K562 (cell line): Measurements from ENCODE around the gene C1QA. TPM values are rescaled to one million over a fixed set of nuclear protein-coding genes. Genes with fewer than 3 reads are reported as not detected.

ENCODE experiments used
- SMARCA5 ChIP-seq: fragments of 450-650 bp; IDR thresholded peaks from 2 replicates; pipeline ENCODE4 v1.6.1; 2016
- polyA plus RNA-seq, 8 experiments: library from polyadenylated mRNA; depleted of rRNA in 4 of 8; stranded (reverse) in 5 of 8; unstranded in 3 of 8; fragments of >200 nt; fragmentation: Nextera tagmentation in 2 of 8; fragmentation: Illumina TruSeq in 1 of 8; extraction: Ambion mirVana in 2 of 8; extraction: Trizol in 1 of 8; gene quantifications; 2 replicates each; pipeline versions ENCODE4 v1.2.1 to v1.2.3, GENCODE V29; 2011 to 2014; ENCODE audit warnings: inconsistent platforms in 1 of 8, missing spikeins in 1 of 8
- total RNA-seq, 7 experiments: library from RNA; depleted of rRNA in 6 of 7; stranded (reverse); fragments of >200 nt in 6 of 7; fragmentation: Illumina TruSeq in 2 of 7; extraction: Trizol in 2 of 7; gene quantifications; 2 replicates each; pipeline versions ENCODE4 v1.2.1 to v1.2.3, GENCODE V29; 2011 to 2021; ENCODE audit warnings: low replicate concordance in 1 of 7
- TF ChIP-seq, protein P1 (sequence below), 2 experiments: fragments of 450-650 bp; formaldehyde crosslinking in 1 of 2; IDR thresholded peaks; 2 replicates each; pipeline versions ENCODE4 v1.4.0 to v1.6.1; 2014 to 2020; ENCODE audit warnings: mild to moderate bottlenecking in 2 of 2, borderline replicate concordance in 1 of 2, low read depth in 1 of 2
- TF ChIP-seq, protein P2 (sequence below): fragments of 250-450 bp; sonication (Bioruptor Pico); IDR thresholded peaks from 2 replicates; pipeline ENCODE4 v1.4.0; 2020; ENCODE audit warnings: mild to moderate bottlenecking, moderate library complexity, borderline replicate concordance
- TF ChIP-seq, protein P3 (sequence below): fragments of 250-450 bp; sonication (Bioruptor Pico); IDR thresholded peaks from 2 replicates; pipeline ENCODE4 v1.4.0; 2020; ENCODE audit warnings: mild to moderate bottlenecking, moderate library complexity

Gene C1QA
- total and polyA plus RNA-seq, 9 of the 15 experiments (the other 6 are each of a cell fraction or from before 2014, with no cell fraction given), result 0.71 TPM; not detected in 8

DNA sequence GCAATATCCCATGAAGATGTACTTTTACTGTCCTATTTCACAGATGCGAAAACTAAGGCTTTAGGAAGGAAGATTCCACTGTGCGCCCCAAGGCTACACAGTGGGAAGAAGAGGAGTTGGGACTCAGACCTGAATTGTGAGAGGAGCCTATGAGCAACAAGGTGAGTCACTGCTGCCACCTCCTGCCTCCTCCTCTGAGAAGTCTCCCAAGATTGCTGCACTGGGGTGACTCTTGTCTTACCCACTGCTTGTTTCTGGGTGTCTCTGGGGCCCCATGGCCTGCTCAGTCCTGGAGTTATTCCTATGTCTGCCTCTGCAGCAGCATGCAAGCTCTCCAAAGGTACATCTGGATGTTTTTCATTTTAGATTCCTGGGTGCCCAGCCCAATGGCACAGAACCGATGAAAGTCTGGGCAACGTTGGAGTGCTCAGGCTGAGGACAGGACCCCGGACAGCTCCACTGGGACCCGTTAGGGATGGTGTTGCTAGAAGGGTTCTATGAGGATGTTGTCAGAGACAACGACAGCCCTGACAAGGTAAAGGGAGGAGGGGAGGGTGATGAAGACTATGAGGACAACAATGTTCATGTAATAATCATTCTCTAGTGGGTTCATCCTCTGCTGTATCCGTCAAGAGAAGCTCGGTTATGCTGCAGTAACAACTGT, 11.0 kb upstream of the C1QA start (continued):
- TF ChIP-seq, protein P1, sequence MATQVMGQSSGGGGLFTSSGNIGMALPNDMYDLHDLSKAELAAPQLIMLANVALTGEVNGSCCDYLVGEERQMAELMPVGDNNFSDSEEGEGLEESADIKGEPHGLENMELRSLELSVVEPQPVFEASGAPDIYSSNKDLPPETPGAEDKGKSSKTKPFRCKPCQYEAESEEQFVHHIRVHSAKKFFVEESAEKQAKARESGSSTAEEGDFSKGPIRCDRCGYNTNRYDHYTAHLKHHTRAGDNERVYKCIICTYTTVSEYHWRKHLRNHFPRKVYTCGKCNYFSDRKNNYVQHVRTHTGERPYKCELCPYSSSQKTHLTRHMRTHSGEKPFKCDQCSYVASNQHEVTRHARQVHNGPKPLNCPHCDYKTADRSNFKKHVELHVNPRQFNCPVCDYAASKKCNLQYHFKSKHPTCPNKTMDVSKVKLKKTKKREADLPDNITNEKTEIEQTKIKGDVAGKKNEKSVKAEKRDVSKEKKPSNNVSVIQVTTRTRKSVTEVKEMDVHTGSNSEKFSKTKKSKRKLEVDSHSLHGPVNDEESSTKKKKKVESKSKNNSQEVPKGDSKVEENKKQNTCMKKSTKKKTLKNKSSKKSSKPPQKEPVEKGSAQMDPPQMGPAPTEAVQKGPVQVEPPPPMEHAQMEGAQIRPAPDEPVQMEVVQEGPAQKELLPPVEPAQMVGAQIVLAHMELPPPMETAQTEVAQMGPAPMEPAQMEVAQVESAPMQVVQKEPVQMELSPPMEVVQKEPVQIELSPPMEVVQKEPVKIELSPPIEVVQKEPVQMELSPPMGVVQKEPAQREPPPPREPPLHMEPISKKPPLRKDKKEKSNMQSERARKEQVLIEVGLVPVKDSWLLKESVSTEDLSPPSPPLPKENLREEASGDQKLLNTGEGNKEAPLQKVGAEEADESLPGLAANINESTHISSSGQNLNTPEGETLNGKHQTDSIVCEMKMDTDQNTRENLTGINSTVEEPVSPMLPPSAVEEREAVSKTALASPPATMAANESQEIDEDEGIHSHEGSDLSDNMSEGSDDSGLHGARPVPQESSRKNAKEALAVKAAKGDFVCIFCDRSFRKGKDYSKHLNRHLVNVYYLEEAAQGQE (IDR thresholded peaks at IDR 0.05; ENCODE audit: borderline replicate concordance), result peak; percentile 90
- TF ChIP-seq, protein P1 (CRISPR knock-in tag; IDR thresholded peaks at IDR 0.05; ENCODE audit: low read depth), result no peak
- no peak for TF ChIP-seq SMARCA5
- TF ChIP-seq, protein P2, sequence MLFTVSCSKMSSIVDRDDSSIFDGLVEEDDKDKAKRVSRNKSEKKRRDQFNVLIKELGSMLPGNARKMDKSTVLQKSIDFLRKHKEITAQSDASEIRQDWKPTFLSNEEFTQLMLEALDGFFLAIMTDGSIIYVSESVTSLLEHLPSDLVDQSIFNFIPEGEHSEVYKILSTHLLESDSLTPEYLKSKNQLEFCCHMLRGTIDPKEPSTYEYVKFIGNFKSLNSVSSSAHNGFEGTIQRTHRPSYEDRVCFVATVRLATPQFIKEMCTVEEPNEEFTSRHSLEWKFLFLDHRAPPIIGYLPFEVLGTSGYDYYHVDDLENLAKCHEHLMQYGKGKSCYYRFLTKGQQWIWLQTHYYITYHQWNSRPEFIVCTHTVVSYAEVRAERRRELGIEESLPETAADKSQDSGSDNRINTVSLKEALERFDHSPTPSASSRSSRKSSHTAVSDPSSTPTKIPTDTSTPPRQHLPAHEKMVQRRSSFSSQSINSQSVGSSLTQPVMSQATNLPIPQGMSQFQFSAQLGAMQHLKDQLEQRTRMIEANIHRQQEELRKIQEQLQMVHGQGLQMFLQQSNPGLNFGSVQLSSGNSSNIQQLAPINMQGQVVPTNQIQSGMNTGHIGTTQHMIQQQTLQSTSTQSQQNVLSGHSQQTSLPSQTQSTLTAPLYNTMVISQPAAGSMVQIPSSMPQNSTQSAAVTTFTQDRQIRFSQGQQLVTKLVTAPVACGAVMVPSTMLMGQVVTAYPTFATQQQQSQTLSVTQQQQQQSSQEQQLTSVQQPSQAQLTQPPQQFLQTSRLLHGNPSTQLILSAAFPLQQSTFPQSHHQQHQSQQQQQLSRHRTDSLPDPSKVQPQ, result no peak
- TF ChIP-seq, protein P3, sequence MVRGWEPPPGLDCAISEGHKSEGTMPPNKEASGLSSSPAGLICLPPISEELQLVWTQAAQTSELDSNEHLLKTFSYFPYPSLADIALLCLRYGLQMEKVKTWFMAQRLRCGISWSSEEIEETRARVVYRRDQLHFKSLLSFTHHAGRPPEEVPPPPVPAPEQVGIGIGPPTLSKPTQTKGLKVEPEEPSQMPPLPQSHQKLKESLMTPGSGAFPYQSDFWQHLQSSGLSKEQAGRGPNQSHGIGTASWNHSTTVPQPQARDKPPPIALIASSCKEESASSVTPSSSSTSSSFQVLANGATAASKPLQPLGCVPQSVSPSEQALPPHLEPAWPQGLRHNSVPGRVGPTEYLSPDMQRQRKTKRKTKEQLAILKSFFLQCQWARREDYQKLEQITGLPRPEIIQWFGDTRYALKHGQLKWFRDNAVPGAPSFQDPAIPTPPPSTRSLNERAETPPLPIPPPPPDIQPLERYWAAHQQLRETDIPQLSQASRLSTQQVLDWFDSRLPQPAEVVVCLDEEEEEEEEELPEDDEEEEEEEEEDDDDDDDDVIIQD (CRISPR knock-in tag), result no peak
